Neural cell (in vitro differentiated cells): ENCODE data around the gene TMEM9. TPM values are rescaled to one million over a fixed set of nuclear protein-coding genes. Genes with fewer than 3 reads are reported as not detected.

Source experiments
- H2AFZ ChIP-seq: fragments of 200-600, 300-800 bp; sonication (generic), shearing (Covaris generic); 2 replicates; pipeline ENCODE4 v1.6.0; 2014; ENCODE audit warnings: low read depth, mild to moderate bottlenecking, antibody characterized with exemption, low read length, moderate library complexity
- H3F3A ChIP-seq: fragments of 200-600 bp; shearing (Covaris generic); 2 replicates; pipeline ENCODE4 v1.6.1; 2016; ENCODE audit warnings: mild to moderate bottlenecking, moderate library complexity, mixed read lengths, antibody characterized with exemption, low read length; ENCODE audit not compliant: insufficient read depth, poor library complexity, severe bottlenecking
- H3K27ac ChIP-seq: fragments of 200-600, 300-800 bp; sonication (generic), shearing (Covaris generic); 2 replicates; pipeline ENCODE4 v1.5.1; 2014; ENCODE audit warnings: mild to moderate bottlenecking, low read length, moderate library complexity
- H3K27me3 ChIP-seq: fragments of 300-800, 200-600 bp; sonication (generic), shearing (Covaris generic); 2 replicates; pipeline ENCODE4 v1.6.0; 2014; ENCODE audit warnings: mild to moderate bottlenecking, low read depth, low read length, moderate library complexity; ENCODE audit not compliant: insufficient read depth
- H3K36me3 ChIP-seq: fragments of 300-800, 200-600 bp; sonication (generic), shearing (Covaris generic); 2 replicates; pipeline ENCODE4 v1.5.1; 2014; ENCODE audit warnings: mild to moderate bottlenecking, antibody characterized with exemption, low read length, moderate library complexity; ENCODE audit not compliant: insufficient read depth
- H3K4me2 ChIP-seq: fragments of 300-800, 200-600 bp; sonication (generic), shearing (Covaris generic); 2 replicates; pipeline ENCODE4 v1.6.0; 2014; ENCODE audit warnings: mild to moderate bottlenecking, low read length
- H3K4me3 ChIP-seq: fragments of 300-800, 200-600 bp; sonication (generic), shearing (Covaris generic); 2 replicates; pipeline ENCODE4 v1.5.1; 2014; ENCODE audit warnings: mild to moderate bottlenecking, low read length, moderate library complexity
- H3K79me2 ChIP-seq: fragments of 200-600 bp; shearing (Covaris generic); replicated peaks from 2 replicates; pipeline ENCODE4 v1.6.0; 2014; ENCODE audit warnings: mild to moderate bottlenecking, low read length, moderate library complexity; ENCODE audit not compliant: insufficient read depth
- H3K9ac ChIP-seq: fragments of 300-800, 200-600 bp; sonication (generic), shearing (Covaris generic); 2 replicates; pipeline ENCODE4 v1.6.1; 2016; ENCODE audit warnings: mild to moderate bottlenecking, low read length, mixed read lengths
- H3K9me2 ChIP-seq: fragments of 200-600 bp; shearing (Covaris generic); 2 replicates; pipeline ENCODE4 v1.6.1; 2016; ENCODE audit warnings: mild to moderate bottlenecking, low read length, mixed read lengths; ENCODE audit not compliant: insufficient read depth
- H3K9me3 ChIP-seq: fragments of 200-600, 300-800 bp; sonication (generic), shearing (Covaris generic); 2 replicates; pipeline ENCODE4 v1.6.1; 2016; ENCODE audit warnings: mild to moderate bottlenecking, mixed run types, low read length, moderate library complexity, mixed read lengths
- H4K20me1 ChIP-seq: fragments of 200-600 bp; shearing (Covaris generic); 2 replicates; pipeline ENCODE4 v1.6.1; 2016; ENCODE audit warnings: mild to moderate bottlenecking, mixed run types; ENCODE audit not compliant: insufficient read depth
- EP300 ChIP-seq: fragments of 450-650 bp; conservative IDR thresholded peaks from 2 replicates; pipeline ENCODE4 v1.6.1; 2014; ENCODE audit warnings: antibody characterized with exemption, mild to moderate bottlenecking, moderate library complexity; ENCODE audit not compliant: poor library complexity, severe bottlenecking
- EZH2 ChIP-seq: fragments of 200-600, 300-800 bp; shearing (Covaris generic), sonication (generic); IDR thresholded peaks from 2 replicates; pipeline ENCODE4 v1.6.1; 2014; ENCODE audit warnings: antibody characterized with exemption, low read length, borderline replicate concordance, mild to moderate bottlenecking; ENCODE audit not compliant: insufficient read depth, poor library complexity, severe bottlenecking
- MXI1 ChIP-seq: fragments of 450-650 bp; conservative IDR thresholded peaks from 2 replicates; pipeline ENCODE4 v1.6.1; 2014; ENCODE audit warnings: antibody characterized with exemption, mild to moderate bottlenecking; ENCODE audit not compliant: poor library complexity, severe bottlenecking
- POLR2AphosphoS5 ChIP-seq: IDR thresholded peaks from 2 replicates; pipeline ENCODE4 v1.6.1; 2012
- RAD21 ChIP-seq: fragments of 450-650 bp; conservative IDR thresholded peaks from 2 replicates; pipeline ENCODE4 v1.6.1; 2014; ENCODE audit warnings: antibody characterized with exemption, mild to moderate bottlenecking, moderate library complexity
- SMC3 ChIP-seq: fragments of 450-650 bp; conservative IDR thresholded peaks from 2 replicates; pipeline ENCODE4 v1.6.1; 2014; ENCODE audit warnings: antibody characterized with exemption, mild to moderate bottlenecking, moderate library complexity; ENCODE audit not compliant: poor library complexity
- TAF1 ChIP-seq: IDR thresholded peaks from 2 replicates; pipeline ENCODE4 v1.6.1; 2012; ENCODE audit warnings: low read depth
- polyA plus RNA-seq: library from polyadenylated mRNA; depleted of rRNA; stranded (reverse); fragments of >200 nt; gene quantifications from 2 replicates; pipeline ENCODE4 v1.2.3, GENCODE V29; 2014
- TF ChIP-seq, protein P1 (sequence below): fragments of 450-650 bp; IDR thresholded peaks from 2 replicates; pipeline ENCODE4 v1.5.1; 2014; ENCODE audit warnings: antibody characterized with exemption, mild to moderate bottlenecking, moderate library complexity; ENCODE audit not compliant: poor library complexity, severe bottlenecking
- TF ChIP-seq, protein P2 (sequence below): IDR thresholded peaks from 2 replicates; pipeline ENCODE4 v1.6.1; 2012; ENCODE audit warnings: borderline replicate concordance

Gene TMEM9
- polyA plus RNA-seq, 1 donor from 2014 or later, result 182 TPM

DNA sequence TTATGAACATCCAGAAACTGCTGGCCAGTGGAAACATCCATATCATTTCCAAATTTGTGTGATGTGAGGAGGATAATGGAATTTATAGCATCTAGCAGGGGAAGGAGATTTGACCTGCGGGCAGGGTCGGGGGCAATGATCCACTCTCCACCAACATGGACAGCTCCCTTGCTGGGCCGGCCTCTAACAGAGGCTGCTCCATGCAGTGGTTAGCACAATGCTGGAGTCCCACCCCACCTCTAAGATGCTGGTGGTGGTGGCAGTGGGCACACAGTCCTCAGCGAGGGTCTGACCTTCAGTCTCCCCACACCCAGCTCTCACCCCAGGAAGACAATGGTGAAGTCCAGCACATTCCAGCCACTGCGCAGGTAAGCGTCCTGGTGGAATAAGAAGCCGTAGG is 60.7 kb downstream of the TMEM9 start:
- no peaks in the 10 kb centered on the region for H3K27me3 ChIP-seq
- no peak overlapping the region for H3K9ac ChIP-seq
- no peak overlapping the region for H3K4me2 ChIP-seq
- no peak overlapping the region for H2AFZ ChIP-seq
- H3K79me2 ChIP-seq, result no peaks in the 10 kb centered on the region
- H3K27ac ChIP-seq, result no peak overlapping the region
- no peaks in the 10 kb centered on the region for H4K20me1 ChIP-seq
- H3F3A ChIP-seq, result no peaks in the 10 kb centered on the region
- H3K4me3 ChIP-seq, result no peak overlapping the region
- no peaks in the 10 kb centered on the region for H3K9me2 ChIP-seq
- TF ChIP-seq SMC3 (no peak), MXI1 (no peak), EZH2 (no peak)
- H3K9me3 ChIP-seq, result no peaks in the 10 kb centered on the region
- no peaks in the 10 kb centered on the region for H3K36me3 ChIP-seq

DNA sequence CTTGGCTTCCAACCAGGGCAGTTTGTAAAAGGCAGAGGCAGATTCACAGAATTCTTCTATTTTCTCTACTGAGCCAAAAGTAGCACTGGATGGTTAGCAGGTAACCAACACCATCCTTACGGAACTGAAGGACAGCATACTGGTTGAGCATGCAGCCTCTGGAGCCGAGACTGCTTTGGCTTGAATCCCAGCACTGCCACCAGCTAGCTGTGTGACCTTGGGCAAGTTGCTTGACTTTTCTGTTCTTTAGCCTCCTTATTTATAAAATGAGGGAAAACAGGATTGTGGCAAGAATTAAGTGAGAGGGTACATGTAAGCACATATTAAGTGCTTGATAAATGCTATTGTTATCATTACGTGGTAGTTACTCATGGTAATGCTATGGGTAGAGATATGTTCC is 61.5 kb downstream of the TMEM9 start:
- no peaks in the 10 kb centered on the region for H3K9me3 ChIP-seq
- no peaks in the 10 kb centered on the region for H3K27me3 ChIP-seq
- H3K4me2 ChIP-seq, result no peak overlapping the region
- H3K4me3 ChIP-seq, result no peak overlapping the region
- no peaks in the 10 kb centered on the region for H3K36me3 ChIP-seq
- no peaks in the 10 kb centered on the region for H3K9me2 ChIP-seq
- H3K9ac ChIP-seq, result no peak overlapping the region
- no peak overlapping the region for H3K27ac ChIP-seq
- TF ChIP-seq POLR2AphosphoS5 (no peak), EZH2 (no peak), TAF1 (no peak), SMC3 (no peak), EP300 (no peak), MXI1 (no peak), RAD21 (no peak)
- TF ChIP-seq, protein P1, sequence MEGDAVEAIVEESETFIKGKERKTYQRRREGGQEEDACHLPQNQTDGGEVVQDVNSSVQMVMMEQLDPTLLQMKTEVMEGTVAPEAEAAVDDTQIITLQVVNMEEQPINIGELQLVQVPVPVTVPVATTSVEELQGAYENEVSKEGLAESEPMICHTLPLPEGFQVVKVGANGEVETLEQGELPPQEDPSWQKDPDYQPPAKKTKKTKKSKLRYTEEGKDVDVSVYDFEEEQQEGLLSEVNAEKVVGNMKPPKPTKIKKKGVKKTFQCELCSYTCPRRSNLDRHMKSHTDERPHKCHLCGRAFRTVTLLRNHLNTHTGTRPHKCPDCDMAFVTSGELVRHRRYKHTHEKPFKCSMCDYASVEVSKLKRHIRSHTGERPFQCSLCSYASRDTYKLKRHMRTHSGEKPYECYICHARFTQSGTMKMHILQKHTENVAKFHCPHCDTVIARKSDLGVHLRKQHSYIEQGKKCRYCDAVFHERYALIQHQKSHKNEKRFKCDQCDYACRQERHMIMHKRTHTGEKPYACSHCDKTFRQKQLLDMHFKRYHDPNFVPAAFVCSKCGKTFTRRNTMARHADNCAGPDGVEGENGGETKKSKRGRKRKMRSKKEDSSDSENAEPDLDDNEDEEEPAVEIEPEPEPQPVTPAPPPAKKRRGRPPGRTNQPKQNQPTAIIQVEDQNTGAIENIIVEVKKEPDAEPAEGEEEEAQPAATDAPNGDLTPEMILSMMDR, result no peak
- TF ChIP-seq, protein P2, sequence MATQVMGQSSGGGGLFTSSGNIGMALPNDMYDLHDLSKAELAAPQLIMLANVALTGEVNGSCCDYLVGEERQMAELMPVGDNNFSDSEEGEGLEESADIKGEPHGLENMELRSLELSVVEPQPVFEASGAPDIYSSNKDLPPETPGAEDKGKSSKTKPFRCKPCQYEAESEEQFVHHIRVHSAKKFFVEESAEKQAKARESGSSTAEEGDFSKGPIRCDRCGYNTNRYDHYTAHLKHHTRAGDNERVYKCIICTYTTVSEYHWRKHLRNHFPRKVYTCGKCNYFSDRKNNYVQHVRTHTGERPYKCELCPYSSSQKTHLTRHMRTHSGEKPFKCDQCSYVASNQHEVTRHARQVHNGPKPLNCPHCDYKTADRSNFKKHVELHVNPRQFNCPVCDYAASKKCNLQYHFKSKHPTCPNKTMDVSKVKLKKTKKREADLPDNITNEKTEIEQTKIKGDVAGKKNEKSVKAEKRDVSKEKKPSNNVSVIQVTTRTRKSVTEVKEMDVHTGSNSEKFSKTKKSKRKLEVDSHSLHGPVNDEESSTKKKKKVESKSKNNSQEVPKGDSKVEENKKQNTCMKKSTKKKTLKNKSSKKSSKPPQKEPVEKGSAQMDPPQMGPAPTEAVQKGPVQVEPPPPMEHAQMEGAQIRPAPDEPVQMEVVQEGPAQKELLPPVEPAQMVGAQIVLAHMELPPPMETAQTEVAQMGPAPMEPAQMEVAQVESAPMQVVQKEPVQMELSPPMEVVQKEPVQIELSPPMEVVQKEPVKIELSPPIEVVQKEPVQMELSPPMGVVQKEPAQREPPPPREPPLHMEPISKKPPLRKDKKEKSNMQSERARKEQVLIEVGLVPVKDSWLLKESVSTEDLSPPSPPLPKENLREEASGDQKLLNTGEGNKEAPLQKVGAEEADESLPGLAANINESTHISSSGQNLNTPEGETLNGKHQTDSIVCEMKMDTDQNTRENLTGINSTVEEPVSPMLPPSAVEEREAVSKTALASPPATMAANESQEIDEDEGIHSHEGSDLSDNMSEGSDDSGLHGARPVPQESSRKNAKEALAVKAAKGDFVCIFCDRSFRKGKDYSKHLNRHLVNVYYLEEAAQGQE, result no peak
- H3F3A ChIP-seq, result no peaks in the 10 kb centered on the region
- no peaks in the 10 kb centered on the region for H4K20me1 ChIP-seq
- H3K79me2 ChIP-seq, result no peaks in the 10 kb centered on the region
- no peak overlapping the region for H2AFZ ChIP-seq

DNA sequence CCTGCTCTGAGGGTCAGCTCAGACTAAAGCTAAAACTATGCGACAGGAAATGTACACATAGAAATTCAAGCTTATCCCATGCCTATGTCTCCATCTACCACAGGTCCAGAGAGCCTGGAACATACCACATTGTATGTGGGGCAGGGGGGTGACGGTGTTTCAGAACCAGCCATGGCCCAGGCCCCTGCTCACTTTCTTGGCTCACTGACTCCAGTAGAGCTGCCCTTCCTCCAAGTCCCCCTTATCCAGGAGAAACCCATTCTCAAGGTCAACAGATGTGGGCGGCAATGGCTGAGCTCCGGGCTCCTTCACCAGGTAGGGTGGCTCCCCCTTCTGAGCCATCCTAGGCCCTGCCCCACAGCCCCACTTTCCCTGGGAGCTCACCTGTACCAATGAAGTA is 63.0 kb downstream of the TMEM9 start:
- Histone ChIP-seq H3K27ac (no peak overlapping the region), H3K4me2 (no peak overlapping the region), H3K4me3 (no peak overlapping the region), H3K9ac (no peak overlapping the region), H3K27me3 (no peaks in the 10 kb centered on the region), H3K79me2 (no peaks in the 10 kb centered on the region), H3K36me3 (no peaks in the 10 kb centered on the region), H3F3A (no peaks in the 10 kb centered on the region), H4K20me1 (no peaks in the 10 kb centered on the region), H3K9me3 (no peaks in the 10 kb centered on the region), H2AFZ (no peak overlapping the region), H3K9me2 (no peaks in the 10 kb centered on the region)
- TF ChIP-seq RAD21 (no peak), EP300 (no peak), EZH2 (no peak), POLR2AphosphoS5 (no peak), SMC3 (no peak), MXI1 (no peak), TAF1 (no peak)
- TF ChIP-seq, protein P2, result no peak
- TF ChIP-seq, protein P1, result no peak
